Measurements from ENCODE around the gene LRP3.

Gene LRP3

GRCh38 chr19:33236696-33237390 is 42.7 kb downstream of the LRP3 start:
- no peak for DNase-seq (ENCODE audit: low read depth in 2 of 2)

- DNase-seq (ENCODE audit: low read depth in 2 of 2), result no peak
These were observed 44.5 kb downstream of the LRP3 start for GRCh38 chr19:33238481-33239149.

- no peak for DNase-seq (ENCODE audit: low read depth in 2 of 2)
These were observed 45.3 kb downstream of the LRP3 start for GRCh38 chr19:33239223-33239975.

- no peak for DNase-seq (ENCODE audit: low read depth in 2 of 2)
These were observed 46.1 kb downstream of the LRP3 start for GRCh38 chr19:33240181-33240771.

GRCh38 chr19:33241091-33241529 is 47.0 kb downstream of the LRP3 start:
- DNase-seq (ENCODE audit: low read depth in 2 of 2), result no peak

GRCh38 chr19:33241530-33242101 is 47.5 kb downstream of the LRP3 start:
- no peak for DNase-seq (ENCODE audit: low read depth in 2 of 2)

- no peak for DNase-seq (ENCODE audit: low read depth in 2 of 2)
These were observed 48.0 kb downstream of the LRP3 start for GRCh38 chr19:33242131-33242530.

- DNase-seq (ENCODE audit: low read depth in 2 of 2), result no peak
These were observed 48.8 kb downstream of the LRP3 start for GRCh38 chr19:33242911-33243310.

- DNase-seq (ENCODE audit: low read depth in 2 of 2), result no peak
These were observed 52.0 kb downstream of the LRP3 start for GRCh38 chr19:33245948-33246708.

- DNase-seq (ENCODE audit: low read depth in 2 of 2), result no peak
These were observed 52.7 kb downstream of the LRP3 start for GRCh38 chr19:33246709-33247440.

- DNase-seq (ENCODE audit: low read depth in 2 of 2), result no peak
These were observed 53.3 kb downstream of the LRP3 start for GRCh38 chr19:33247441-33247819.

- no peak for DNase-seq (ENCODE audit: low read depth in 2 of 2)
These were observed 54.0 kb downstream of the LRP3 start for GRCh38 chr19:33248104-33248503.

- DNase-seq (ENCODE audit: low read depth in 2 of 2), result no peak
These were observed 54.4 kb downstream of the LRP3 start for GRCh38 chr19:33248553-33248953.

GRCh38 chr19:33248954-33249613 is 55.0 kb downstream of the LRP3 start:
- DNase-seq (ENCODE audit: low read depth in 2 of 2), result no peak

- DNase-seq (ENCODE audit: low read depth in 2 of 2), result no peak
These were observed 55.7 kb downstream of the LRP3 start for GRCh38 chr19:33249740-33250366.

- DNase-seq (ENCODE audit: low read depth in 2 of 2), result no peak
These were observed 56.4 kb downstream of the LRP3 start for GRCh38 chr19:33250500-33250899.

GRCh38 chr19:33251076-33251475 is 56.9 kb downstream of the LRP3 start:
- DNase-seq (ENCODE audit: low read depth in 2 of 2), result no peak

- no peak for DNase-seq (ENCODE audit: low read depth in 2 of 2)
These were observed 57.5 kb downstream of the LRP3 start for GRCh38 chr19:33251526-33252090.

- no peak for DNase-seq (ENCODE audit: low read depth in 2 of 2)
These were observed 58.4 kb downstream of the LRP3 start for GRCh38 chr19:33252418-33252962.

Measured in stimulated activated CD8-positive, alpha-beta memory T cell treated with anti-CD3 and anti-CD28 coated beads, Interleukin-7, amount 100 ng/mL, for 1 hour (primary cell).